AG10803 (cell line): Measurements from ENCODE around the gene SPG21.

Experiments used
- DNase-seq: peaks from one replicate; pipeline ENCODE4 v3.0.0; 2010; ENCODE audit warnings: low read depth
- H3K4me3 ChIP-seq: 2 replicates; pipeline ENCODE4 v1.5.1; 2011; ENCODE audit warnings: mild to moderate bottlenecking, low read length, control low read depth
- CTCF ChIP-seq: conservative IDR thresholded peaks from 2 replicates; pipeline ENCODE4 v1.5.1; 2011; ENCODE audit warnings: mild to moderate bottlenecking, low read length, control low read depth, inconsistent platforms

SPG21 gene

GRCh38 chr15:64989416-64990167, at the start of gene SPG21:
SPG21 (minus strand) TSS chr15:64989914; CDS start chr15:64983569, 6,345 bp downstream.
- peak; percentile 91 for DNase-seq
- TF ChIP-seq CTCF, result no peak
- peak within 1 kb of the TSS; percentile 95 for H3K4me3 ChIP-seq

- DNase-seq, result no peak
- H3K4me3 ChIP-seq, result no peak overlapping the region
- TF ChIP-seq CTCF, result no peak
Observed at GRCh38 chr15:65038836-65039235, 49.1 kb upstream of the SPG21 start.

GRCh38 chr15:65038428-65038827, 48.7 kb upstream of the SPG21 start:
- no peak for TF ChIP-seq CTCF
- no peak overlapping the region for H3K4me3 ChIP-seq
- DNase-seq, result no peak

- DNase-seq, result no peak
- no peak for TF ChIP-seq CTCF
- no peak overlapping the region for H3K4me3 ChIP-seq
Observed at GRCh38 chr15:65037309-65037708, 47.6 kb upstream of the SPG21 start.

GRCh38 chr15:65034719-65035118, 45.0 kb upstream of the SPG21 start:
- no peak for TF ChIP-seq CTCF
- no peak overlapping the region for H3K4me3 ChIP-seq
- no peak for DNase-seq

GRCh38 chr15:65033659-65034269, 44.0 kb upstream of the SPG21 start:
- DNase-seq, result peak; percentile 52
- TF ChIP-seq CTCF, result peak; percentile 77
- H3K4me3 ChIP-seq, result no peak overlapping the region
